ENCODE measurements around the gene ACBD3.

DNA sequence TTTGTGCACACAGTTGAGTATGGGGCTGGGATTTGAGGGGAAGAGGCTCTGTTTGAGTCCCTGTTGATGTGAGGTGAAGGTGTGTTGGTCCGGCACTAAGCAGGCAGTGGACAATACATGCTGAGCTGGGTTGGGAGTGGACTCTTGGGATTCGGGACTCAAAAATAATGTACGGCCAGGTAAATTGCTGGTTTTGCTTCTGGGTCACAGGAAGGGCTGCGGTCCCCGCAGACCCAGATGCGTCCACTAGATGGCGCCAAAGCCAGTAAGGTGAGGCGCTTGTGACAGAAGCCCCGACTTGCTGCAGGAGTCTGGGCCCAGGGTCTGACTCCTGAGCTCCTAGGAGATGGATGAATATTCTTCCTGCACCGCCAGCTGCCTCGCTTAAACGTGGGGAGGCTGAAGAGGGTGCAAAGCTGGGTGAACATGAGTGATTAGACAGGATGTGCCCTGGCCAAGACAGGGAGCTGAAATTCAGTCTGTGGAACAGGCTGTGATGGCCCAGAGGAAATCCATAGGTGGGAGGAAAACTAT, 61.4 kb downstream of the ACBD3 start:
- peak; percentile 91 to 96 (median 93) for TF ChIP-seq CTCF (IDR thresholded peaks at IDR 0.05)
- no peak for TF ChIP-seq EP300 (IDR thresholded peaks at IDR 0.05)
- TF ChIP-seq POLR2AphosphoS5 (IDR thresholded peaks at IDR 0.05): no peak
- no peak for TF ChIP-seq POLR2A (IDR thresholded peaks at IDR 0.05)

All from upper lobe of left lung (tissue), 4 donors.